HG03280 (cell line): ENCODE results near the gene SIK3.
"Not testable (repeated sequence)": the region's sequence is repeated elsewhere in the genome, so short reads cannot be mapped to it uniquely, and the experiment has no call there.

Source experiments
- ATAC-seq: cut with Tn5 transposase; IDR thresholded peaks from one replicate; pipeline ENCODE4 v1.9.1; 2021; ENCODE audit warnings: mild to moderate bottlenecking, moderate library complexity; ENCODE audit not compliant: unreplicated experiment

Gene SIK3

DNA sequence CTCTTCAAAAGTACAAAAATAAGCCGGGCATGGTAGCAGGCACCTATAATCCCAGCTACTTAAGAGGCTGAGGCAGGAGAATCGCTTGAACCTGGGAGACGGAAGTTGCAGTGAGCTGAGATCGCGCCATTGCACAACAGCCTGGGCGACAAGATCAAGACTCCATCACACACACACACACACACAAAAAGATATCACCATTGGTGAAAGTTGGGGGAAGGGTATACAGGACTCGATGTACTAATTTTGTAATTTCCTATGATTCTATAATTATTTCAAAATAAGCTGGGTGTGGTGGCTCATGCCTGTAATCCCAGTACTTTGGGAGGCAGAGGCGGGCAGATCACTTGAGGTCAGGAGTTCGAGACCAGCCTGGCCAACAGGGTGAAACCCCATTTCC lies 48.1 kb downstream of the SIK3 start:
- ATAC-seq = not testable (repeated sequence)

GRCh38 chr11:117046627-117047026 lies 51.6 kb downstream of the SIK3 start:
- not testable (repeated sequence) for ATAC-seq

- ATAC-seq = no peak
Measured at GRCh38 chr11:117045956-117046355, 52.3 kb downstream of the SIK3 start.

- no peak for ATAC-seq
Measured at GRCh38 chr11:117045196-117045595, 53.0 kb downstream of the SIK3 start.

DNA sequence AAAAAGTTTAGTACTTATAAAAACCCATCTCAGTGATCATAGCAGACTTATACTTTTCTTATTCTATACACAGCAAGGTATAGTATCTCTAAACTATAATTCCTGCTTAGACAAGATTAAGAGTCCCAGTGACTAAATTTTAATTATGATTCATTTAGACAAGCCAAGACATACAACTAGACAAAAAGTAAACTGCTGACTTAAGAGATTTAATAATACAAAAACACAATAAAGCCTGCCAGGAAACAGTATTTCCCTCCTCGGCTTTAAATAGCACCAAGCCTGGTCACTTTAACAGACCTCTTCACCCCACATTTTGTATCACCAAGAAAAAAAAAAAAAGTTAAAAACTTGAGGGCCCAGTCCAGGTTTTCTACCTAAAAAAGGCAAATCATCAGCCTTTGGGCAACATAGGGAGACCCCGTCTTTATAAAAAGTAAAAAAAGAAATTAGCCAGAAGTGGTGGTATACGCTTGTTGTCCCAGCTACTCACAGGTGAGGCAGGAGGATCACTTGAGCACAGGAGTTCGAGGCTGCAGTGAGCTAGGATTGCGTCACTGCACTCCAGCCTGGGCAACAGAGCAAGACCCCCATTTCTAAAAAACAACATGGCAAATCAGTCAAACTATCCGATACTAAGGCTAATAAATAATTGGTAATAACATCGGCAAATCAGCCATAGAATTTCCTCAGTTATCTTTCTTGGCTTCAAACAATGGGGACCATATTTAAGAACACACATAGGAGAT lies 53.8 kb downstream of the SIK3 start:
- no peak for ATAC-seq

- ATAC-seq = no peak
Measured at GRCh38 chr11:117042689-117043088, 55.5 kb downstream of the SIK3 start.

- no peak for ATAC-seq
Measured at GRCh38 chr11:117039900-117040299, 58.3 kb downstream of the SIK3 start.

DNA sequence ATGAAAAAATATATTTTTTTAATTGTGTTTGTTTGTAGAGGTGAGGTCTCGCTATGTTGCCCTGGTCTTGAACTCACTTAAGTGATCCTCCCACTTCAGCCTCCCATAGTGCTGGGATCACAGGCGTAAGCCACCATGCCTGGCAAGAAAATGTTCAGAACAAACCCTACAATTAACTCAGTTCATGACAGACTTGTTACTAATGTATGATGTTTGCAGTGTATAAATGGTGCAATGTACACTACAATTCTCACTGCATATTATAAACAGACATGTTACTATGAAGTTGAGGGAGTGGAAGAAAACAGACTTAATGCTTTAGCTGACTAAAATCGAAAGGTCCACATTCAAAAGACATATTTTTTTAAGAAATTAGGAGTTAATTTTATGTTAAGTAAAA lies 59.0 kb downstream of the SIK3 start:
- ATAC-seq = no peak

DNA sequence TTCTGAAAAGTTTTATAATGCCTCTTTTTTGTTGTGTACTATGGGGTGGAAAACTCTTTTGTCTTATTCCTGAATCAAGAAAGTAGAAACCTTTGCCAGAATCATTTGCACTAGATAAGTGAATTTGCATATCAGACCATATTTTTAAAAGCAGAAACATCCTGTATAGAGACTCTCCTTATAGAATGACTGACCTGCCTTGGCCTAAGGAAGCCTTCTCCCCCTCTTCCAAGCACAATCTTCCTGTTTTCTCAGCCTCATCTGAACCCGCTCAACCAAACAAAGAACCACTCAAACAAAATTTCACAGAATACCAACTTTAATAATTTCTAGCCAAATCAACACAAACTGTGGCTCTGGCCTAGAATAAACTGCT lies 60.3 kb downstream of the SIK3 start:
- ATAC-seq = no peak

DNA sequence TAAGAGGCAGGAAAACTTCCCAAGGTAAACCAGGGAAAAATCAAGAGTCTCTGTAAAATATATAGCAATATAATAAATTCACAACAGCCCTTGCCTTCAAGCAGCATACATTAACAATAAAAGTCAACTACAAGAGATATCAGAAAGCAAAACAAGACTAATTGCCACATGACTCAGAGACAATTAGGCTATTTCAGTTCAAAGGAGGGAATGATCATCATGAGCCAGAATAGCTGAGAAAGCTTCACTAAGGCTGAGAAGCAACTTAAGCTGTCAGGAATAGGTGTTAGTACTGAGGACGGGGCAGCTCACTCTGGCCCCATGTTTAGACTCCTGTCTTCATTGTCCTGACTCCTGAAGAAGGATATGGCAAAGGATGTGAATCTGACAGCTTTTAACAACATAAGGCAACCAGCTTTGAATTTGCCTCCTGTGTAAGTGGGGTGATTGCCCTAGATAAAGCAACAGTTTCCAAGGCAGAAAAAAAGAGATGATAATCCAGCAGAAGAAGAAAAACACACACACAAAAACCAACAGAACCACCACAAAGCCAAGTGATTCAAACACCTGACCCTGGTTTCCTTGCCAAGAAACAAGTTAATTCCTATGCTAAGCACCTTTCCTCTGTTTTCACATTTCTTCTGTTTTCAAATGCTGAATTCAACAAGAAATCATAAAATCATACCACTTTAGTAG lies 60.8 kb downstream of the SIK3 start:
- no peak for ATAC-seq

DNA sequence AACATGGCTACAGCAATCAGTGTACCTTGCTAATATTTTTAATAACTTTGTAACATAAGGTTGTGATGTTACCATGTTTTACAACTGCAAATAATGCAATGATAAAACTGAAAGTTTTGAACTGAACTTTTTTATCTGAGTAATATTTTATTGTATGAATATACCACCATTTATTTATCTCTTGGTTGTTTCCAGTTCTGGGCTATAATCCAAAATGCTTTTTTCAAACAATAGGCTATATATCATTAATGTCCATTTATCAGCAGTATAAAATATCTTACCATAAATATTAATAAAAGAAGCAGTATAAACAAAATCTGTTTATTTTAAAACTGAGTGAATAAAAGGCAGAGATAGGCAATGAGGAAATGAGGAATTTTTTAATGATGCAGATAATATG lies 63.3 kb downstream of the SIK3 start:
- no peak for ATAC-seq

GRCh38 chr11:117026593-117027330 lies 71.5 kb downstream of the SIK3 start:
- ATAC-seq = no peak

DNA sequence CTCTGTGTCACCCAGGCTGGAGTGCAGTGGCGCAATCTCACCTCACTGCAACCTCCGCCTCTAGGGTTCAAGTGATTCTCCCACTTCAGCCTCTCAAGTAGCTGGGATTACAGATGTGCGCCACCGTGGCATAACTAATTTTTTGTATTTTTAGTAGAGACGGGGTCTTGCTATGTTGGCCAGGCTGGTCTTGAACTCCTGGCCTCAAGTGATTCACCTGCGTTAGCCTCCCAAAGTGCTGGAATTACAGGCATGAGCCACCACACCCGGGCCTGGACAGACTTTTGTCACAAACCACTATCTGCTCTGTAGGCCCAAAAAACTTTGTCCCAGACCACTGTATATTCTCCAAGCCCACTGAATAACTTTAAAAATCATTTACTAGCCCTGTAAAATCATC lies 74.5 kb downstream of the SIK3 start:
- ATAC-seq = not testable (repeated sequence)

- ATAC-seq = no peak
Measured at GRCh38 chr11:117023178-117023577, 75.0 kb downstream of the SIK3 start.

DNA sequence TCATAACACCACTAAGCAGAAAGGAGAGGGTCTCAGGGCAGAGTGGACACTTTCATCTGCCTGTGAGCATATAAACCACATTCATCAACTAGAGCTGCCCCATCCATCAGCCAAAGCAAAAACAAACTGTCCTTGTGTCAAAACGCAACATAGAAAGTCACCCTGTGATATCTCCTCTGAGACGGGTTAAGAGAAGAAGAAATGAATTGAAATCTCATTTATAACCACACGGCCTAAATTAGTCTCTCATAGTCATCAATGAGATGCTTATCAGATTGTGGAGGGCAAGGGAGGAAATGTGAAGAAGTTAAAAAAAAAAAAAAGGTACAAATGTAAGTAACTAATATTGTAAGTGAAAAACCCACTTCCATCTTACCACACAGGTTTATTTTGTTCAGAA lies 75.7 kb downstream of the SIK3 start:
- ATAC-seq = no peak

DNA sequence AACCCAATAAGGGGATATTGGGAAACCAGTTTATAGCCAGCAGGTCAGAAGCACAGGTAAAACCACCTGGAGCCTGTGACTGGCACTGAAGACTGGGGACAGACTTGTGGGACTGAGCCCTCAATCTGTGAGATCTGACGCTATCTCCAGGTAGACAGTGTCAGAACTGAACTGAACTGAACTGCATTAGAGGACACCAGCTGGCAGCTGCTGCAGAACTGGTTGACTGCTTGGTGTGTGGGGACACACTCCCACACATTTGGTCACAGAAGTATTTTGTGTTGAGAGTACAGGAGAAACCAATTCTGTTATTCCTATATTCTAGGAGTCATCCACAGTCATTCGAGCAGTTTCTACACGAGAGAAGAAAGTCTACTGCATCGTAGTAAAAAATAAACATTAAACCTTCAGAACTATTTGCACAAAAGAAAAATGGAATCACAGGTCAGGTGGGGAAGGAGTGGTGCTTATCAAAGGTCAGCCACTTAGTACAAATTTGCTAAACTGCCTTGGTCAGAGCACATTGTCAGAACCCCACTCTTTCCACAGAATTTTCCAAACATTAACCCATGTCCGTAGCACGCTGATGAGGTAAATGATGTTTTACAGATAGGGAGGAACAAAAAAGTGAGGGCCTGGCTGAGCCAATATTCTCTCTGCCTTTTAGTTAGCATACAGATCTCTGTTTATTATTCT lies 77.2 kb downstream of the SIK3 start:
- no peak for ATAC-seq

GRCh38 chr11:117020287-117020686 lies 77.9 kb downstream of the SIK3 start:
- ATAC-seq = no peak

DNA sequence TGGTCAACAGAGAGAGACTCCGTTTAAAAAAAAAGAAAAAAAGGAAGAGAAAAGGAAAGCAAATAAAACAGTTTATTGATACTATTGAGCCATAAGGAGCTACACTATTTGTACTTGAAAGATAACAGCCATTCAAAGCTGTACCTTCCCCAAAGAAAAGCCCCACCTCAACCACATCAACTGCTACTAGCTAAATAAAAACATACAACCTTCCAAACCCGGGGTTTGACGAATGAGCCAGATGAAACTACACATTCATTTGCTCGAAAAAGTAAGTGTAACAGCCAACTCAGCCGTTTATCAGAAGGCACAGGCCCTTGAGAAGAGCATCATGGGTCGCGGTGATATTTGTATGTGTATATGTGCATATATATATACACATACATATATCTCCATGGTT lies 78.4 kb downstream of the SIK3 start:
- no peak for ATAC-seq

- ATAC-seq = no peak
Measured at GRCh38 chr11:117017456-117017855, 80.8 kb downstream of the SIK3 start.

GRCh38 chr11:117016747-117017146 lies 81.5 kb downstream of the SIK3 start:
- ATAC-seq = no peak

- no peak for ATAC-seq
Measured at GRCh38 chr11:117016246-117016645, 82.0 kb downstream of the SIK3 start.
